Measurements from ENCODE around the gene RELN.

GRCh38 chr7:103924184-103924583 lies 65.3 kb downstream of the RELN start:
- no peak for TF ChIP-seq POLR2AphosphoS5 (IDR thresholded peaks at IDR 0.05; ENCODE audit: low read depth, low read length)
- TF ChIP-seq TAF1 (IDR thresholded peaks at IDR 0.05; ENCODE audit: borderline replicate concordance, insufficient read depth, low read length) = no peak
- TF ChIP-seq REST (IDR thresholded peaks at IDR 0.05; ENCODE audit: insufficient read depth in 1 of 2, low read depth in 2 of 2, low read length in 2 of 2) = no peak

Measured in PFSK-1 (cell line).